DOHH2 (cell line): ENCODE measurements around the gene FGFBP1.

Experiments used
- EZH2phosphoT487 ChIP-seq: fragments of 200-600 bp; sonication (generic); IDR thresholded peaks from 2 replicates; pipeline ENCODE4 v1.6.1; 2017; ENCODE audit warnings: borderline replicate concordance, mild to moderate bottlenecking, antibody characterized with exemption, low read length, moderate library complexity, mixed read lengths
- TF ChIP-seq, protein P1 (sequence below): fragments of 200-600 bp; sonication (generic); IDR thresholded peaks from one replicate; pipeline ENCODE4 v1.5.1; 2014; ENCODE audit warnings: antibody characterized with exemption, mild to moderate bottlenecking, low read depth, low read length; ENCODE audit not compliant: poor library complexity, severe bottlenecking

- TF ChIP-seq, protein P1, sequence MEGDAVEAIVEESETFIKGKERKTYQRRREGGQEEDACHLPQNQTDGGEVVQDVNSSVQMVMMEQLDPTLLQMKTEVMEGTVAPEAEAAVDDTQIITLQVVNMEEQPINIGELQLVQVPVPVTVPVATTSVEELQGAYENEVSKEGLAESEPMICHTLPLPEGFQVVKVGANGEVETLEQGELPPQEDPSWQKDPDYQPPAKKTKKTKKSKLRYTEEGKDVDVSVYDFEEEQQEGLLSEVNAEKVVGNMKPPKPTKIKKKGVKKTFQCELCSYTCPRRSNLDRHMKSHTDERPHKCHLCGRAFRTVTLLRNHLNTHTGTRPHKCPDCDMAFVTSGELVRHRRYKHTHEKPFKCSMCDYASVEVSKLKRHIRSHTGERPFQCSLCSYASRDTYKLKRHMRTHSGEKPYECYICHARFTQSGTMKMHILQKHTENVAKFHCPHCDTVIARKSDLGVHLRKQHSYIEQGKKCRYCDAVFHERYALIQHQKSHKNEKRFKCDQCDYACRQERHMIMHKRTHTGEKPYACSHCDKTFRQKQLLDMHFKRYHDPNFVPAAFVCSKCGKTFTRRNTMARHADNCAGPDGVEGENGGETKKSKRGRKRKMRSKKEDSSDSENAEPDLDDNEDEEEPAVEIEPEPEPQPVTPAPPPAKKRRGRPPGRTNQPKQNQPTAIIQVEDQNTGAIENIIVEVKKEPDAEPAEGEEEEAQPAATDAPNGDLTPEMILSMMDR = no peak
- no peak for TF ChIP-seq EZH2phosphoT487
Measured at GRCh38 chr4:15898902-15899301, 39.6 kb downstream of the FGFBP1 start.
